IMR-90 (cell line): ENCODE measurements around the gene ACE.

Experiments
- BHLHE40 ChIP-seq: fragments of 150-350 bp; IDR thresholded peaks from 2 replicates; pipeline ENCODE4 v1.6.1; 2016; ENCODE audit warnings: mild to moderate bottlenecking, low read depth, low read length
- MAZ ChIP-seq: IDR thresholded peaks from 2 replicates; pipeline ENCODE4 v1.6.1; 2012; ENCODE audit warnings: low read depth, mild to moderate bottlenecking, low read length, improper control_type of control experiment, moderate library complexity, borderline replicate concordance
- MXI1 ChIP-seq: IDR thresholded peaks from 2 replicates; pipeline ENCODE4 v1.6.1; 2012; ENCODE audit warnings: low read depth, mild to moderate bottlenecking, low read length, moderate library complexity, borderline replicate concordance
- POLR2A ChIP-seq: IDR thresholded peaks from 2 replicates; pipeline ENCODE4 v1.6.1; 2012; ENCODE audit warnings: mild to moderate bottlenecking, low read depth, low read length
- RAD21 ChIP-seq: IDR thresholded peaks from 2 replicates; pipeline ENCODE4 v1.6.1; 2012; ENCODE audit warnings: low read length, improper control_type of control experiment
- RFX5 ChIP-seq: IDR thresholded peaks from 2 replicates; pipeline ENCODE4 v1.8.0; 2012; ENCODE audit warnings: low read depth, mild to moderate bottlenecking, low read length, moderate library complexity
- SMC3 ChIP-seq: fragments of 150-350 bp; IDR thresholded peaks from 2 replicates; pipeline ENCODE4 v1.6.1; 2016; ENCODE audit warnings: low read depth, mild to moderate bottlenecking, antibody characterized with exemption, low read length, moderate library complexity
- TF ChIP-seq, protein P1 (sequence below): conservative IDR thresholded peaks from 2 replicates; pipeline ENCODE4 v1.5.1; 2012; ENCODE audit warnings: mild to moderate bottlenecking, low read depth, low read length, improper control_type of control experiment

DNA sequence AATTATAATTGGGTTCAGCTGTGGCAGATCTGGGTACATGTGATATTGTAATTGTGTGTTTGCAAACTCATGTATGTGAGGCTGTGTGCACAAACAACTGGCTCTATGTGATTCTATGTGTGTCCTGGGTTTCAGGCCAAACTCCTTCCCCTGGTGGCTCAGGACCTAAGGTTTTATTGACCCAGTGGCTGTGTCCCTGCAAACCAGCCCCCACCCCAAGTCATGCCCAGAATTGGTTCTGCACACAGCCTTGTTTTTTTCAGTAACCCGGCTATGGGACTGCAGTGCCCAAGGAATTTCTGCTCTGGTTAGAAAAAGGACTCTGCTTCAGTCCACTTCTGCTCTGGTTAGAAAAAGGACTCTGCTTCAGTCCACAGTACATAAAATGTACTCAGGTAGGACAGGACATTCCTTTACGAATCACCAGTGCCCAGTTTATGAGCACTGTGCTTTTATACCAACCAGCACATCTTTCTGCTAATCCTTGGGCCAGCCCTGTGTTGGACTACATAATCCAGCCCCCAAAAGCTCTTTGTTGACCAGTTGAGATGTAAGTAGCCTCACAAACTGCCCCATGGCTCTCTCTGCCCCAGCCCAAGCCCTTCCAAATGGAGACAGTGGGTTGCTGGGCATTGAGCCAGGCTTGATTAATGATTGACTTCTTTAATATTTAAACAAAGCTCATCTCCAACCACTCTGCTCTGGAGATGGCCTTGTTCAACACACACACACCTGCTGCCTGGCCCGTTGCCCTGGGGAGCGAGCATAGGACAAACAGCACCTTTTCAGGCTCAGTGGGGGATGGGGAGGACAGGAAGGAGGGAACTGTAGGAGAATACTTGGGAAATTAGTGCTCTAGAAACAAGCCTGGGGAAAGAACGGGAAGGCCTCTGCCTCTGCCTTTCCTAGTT is 43.4 kb downstream of the ACE start:
- TF ChIP-seq, protein P1, sequence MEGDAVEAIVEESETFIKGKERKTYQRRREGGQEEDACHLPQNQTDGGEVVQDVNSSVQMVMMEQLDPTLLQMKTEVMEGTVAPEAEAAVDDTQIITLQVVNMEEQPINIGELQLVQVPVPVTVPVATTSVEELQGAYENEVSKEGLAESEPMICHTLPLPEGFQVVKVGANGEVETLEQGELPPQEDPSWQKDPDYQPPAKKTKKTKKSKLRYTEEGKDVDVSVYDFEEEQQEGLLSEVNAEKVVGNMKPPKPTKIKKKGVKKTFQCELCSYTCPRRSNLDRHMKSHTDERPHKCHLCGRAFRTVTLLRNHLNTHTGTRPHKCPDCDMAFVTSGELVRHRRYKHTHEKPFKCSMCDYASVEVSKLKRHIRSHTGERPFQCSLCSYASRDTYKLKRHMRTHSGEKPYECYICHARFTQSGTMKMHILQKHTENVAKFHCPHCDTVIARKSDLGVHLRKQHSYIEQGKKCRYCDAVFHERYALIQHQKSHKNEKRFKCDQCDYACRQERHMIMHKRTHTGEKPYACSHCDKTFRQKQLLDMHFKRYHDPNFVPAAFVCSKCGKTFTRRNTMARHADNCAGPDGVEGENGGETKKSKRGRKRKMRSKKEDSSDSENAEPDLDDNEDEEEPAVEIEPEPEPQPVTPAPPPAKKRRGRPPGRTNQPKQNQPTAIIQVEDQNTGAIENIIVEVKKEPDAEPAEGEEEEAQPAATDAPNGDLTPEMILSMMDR, result no peak
- TF ChIP-seq MAZ, result no peak
- no peak for TF ChIP-seq SMC3
- TF ChIP-seq MXI1, result no peak
- TF ChIP-seq RAD21, result no peak
- no peak for TF ChIP-seq RFX5
- no peak for TF ChIP-seq BHLHE40
- no peak for TF ChIP-seq POLR2A
